HCT116 (cell line): ENCODE measurements around the gene MANBA. TPM values are rescaled to one million over a fixed set of nuclear protein-coding genes. Genes with fewer than 3 reads are reported as not detected.

ENCODE experiments used
- ATAC-seq: fragments of 200-7000 bp; cut with Tn5 transposase; 2 replicates; pipeline ENCODE4 v1.9.1; 2020; ENCODE audit warnings: mild to moderate bottlenecking, moderate library complexity
- BruUV-seq: library from RNA; stranded (reverse); fragments of 400-500 nt; replicated peaks from 2 replicates; lab custom pipeline; 2021; lab: Mats Ljungman, UMichigan
- CTCF ChIA-PET: fragments of 300-600 bp; sonication (Branson Sonifier 250); formaldehyde crosslinking; loops from one replicate; lab custom pipeline; 2021; ENCODE audit warnings: antibody characterized with exemption; lab: Charles Lee
- POLR2A ChIA-PET: fragments of 300-600, 350-600 bp; sonication (Branson Sonifier 250); formaldehyde crosslinking; loops from one replicate; lab custom pipeline; 2021; ENCODE audit warnings: antibody characterized with exemption; lab: Charles Lee
- RAD21 ChIA-PET, 2 experiments: fragments of 300-600 bp; sonication (Branson Sonifier 250); formaldehyde crosslinking; loops; one replicate each; lab custom pipeline; 2023; ENCODE audit warnings: low total read pairs in 2 of 2; ENCODE audit not compliant: uncharacterized antibody in 2 of 2, unreplicated experiment in 2 of 2, low non-redundant PET in 1 of 2; lab: Charles Lee
- DNase-seq: peaks from one replicate; pipeline ENCODE4 v3.0.0-alpha.2; 2010; ENCODE audit warnings: low read depth, low spot score
- H2AFZ ChIP-seq: fragments of 200-600 bp; shearing (Covaris generic), sonication (generic); 2 replicates; pipeline ENCODE4 v1.6.1; 2017; ENCODE audit warnings: low read depth, mixed run types, mixed read lengths, antibody characterized with exemption, low read length; ENCODE audit not compliant: poor library complexity, severe bottlenecking
- H3K27ac ChIP-seq: 2 replicates; pipeline ENCODE4 v1.5.1; 2012; ENCODE audit warnings: low read depth, low read length
- H3K27me3 ChIP-seq: fragments of 200-600 bp; sonication (generic); 2 replicates; pipeline ENCODE4 v1.6.1; 2016; ENCODE audit warnings: mixed run types, low read length, mixed read lengths; ENCODE audit not compliant: insufficient read depth
- H3K36me3 ChIP-seq, 2 experiments: fragments of 200-500 bp in 1 of 2; fragments of 200-600 bp in 1 of 2; sonication (Bioruptor generic) in 1 of 2; sonication (generic) in 1 of 2; 2 replicates each; pipeline versions ENCODE4 v1.5.1 to v1.6.1; 2014 to 2016; ENCODE audit warnings: low read length in 2 of 2, inconsistent platforms in 1 of 2, mixed read lengths in 1 of 2, mixed run types in 1 of 2; ENCODE audit not compliant: insufficient read depth in 2 of 2, control insufficient read depth in 1 of 2
- H3K4me1 ChIP-seq, 2 experiments: fragments of 200-600 bp in 1 of 2; sonication (generic) in 1 of 2; 2 replicates each; pipeline versions ENCODE4 v1.5.1 to v1.6.1; 2012 to 2017; ENCODE audit warnings: low read length in 2 of 2, inconsistent platforms in 1 of 2, mild to moderate bottlenecking in 1 of 2, mixed read lengths in 1 of 2, mixed run types in 1 of 2, moderate library complexity in 1 of 2; ENCODE audit not compliant: insufficient read depth in 2 of 2, control insufficient read depth in 1 of 2
- H3K4me2 ChIP-seq: fragments of 200-600 bp; sonication (generic); 2 replicates; pipeline ENCODE4 v1.6.1; 2017; ENCODE audit warnings: mixed run types, low read length, mixed read lengths
- H3K4me3 ChIP-seq, 2 experiments: fragments of 200-600 bp in 1 of 2; sonication (generic) in 1 of 2; replicated peaks in 1 of 2; 2 replicates each; pipeline ENCODE4 v1.5.1; 2011 to 2016; ENCODE audit warnings: low read length in 2 of 2, control low read depth in 1 of 2, low read depth in 1 of 2, mild to moderate bottlenecking in 1 of 2, mixed read lengths in 1 of 2, mixed run types in 1 of 2
- H3K79me2 ChIP-seq: fragments of 200-600 bp; sonication (generic); 2 replicates; pipeline ENCODE4 v1.6.1; 2017; ENCODE audit warnings: mild to moderate bottlenecking, mixed run types, low read length, moderate library complexity, mixed read lengths; ENCODE audit not compliant: insufficient read depth
- H3K9ac ChIP-seq: fragments of 200-600 bp; sonication (generic); 2 replicates; pipeline ENCODE4 v1.6.1; 2016; ENCODE audit warnings: low read length, mixed read lengths
- H3K9me2 ChIP-seq: fragments of 200-600 bp; sonication (generic), shearing (Covaris generic); 2 replicates; pipeline ENCODE4 v1.6.1; 2017; ENCODE audit warnings: mixed run types, mild to moderate bottlenecking, moderate library complexity; ENCODE audit not compliant: insufficient read depth
- H3K9me3 ChIP-seq, 2 experiments: fragments of 200-500 bp in 1 of 2; fragments of 200-600 bp in 1 of 2; sonication (Bioruptor generic) in 1 of 2; sonication (generic) in 1 of 2; 2 replicates each; pipeline ENCODE4 v1.6.1; 2014 to 2017; ENCODE audit warnings: low read length in 2 of 2, mixed read lengths in 2 of 2, inconsistent platforms in 1 of 2, low read depth in 1 of 2, mild to moderate bottlenecking in 1 of 2, mixed run types in 1 of 2, moderate library complexity in 1 of 2; ENCODE audit not compliant: control insufficient read depth in 1 of 2, insufficient read depth in 1 of 2
- H4K20me1 ChIP-seq: fragments of 200-600 bp; sonication (generic), shearing (Covaris generic); 2 replicates; pipeline ENCODE4 v1.6.1; 2017; ENCODE audit warnings: mixed run types, mild to moderate bottlenecking, moderate library complexity; ENCODE audit not compliant: insufficient read depth
- CEBPB ChIP-seq: IDR thresholded peaks from 2 replicates; pipeline ENCODE4 v1.6.1; 2012; ENCODE audit warnings: low read depth
- CTCF ChIP-seq, 3 experiments: fragments of 200-600 bp in 1 of 3; sonication (generic) in 1 of 3; IDR thresholded peaks in 2 of 3; conservative IDR thresholded peaks in 1 of 3; 2 replicates each; pipeline ENCODE4 v1.5.1; 2012 to 2017; ENCODE audit warnings: low read depth in 2 of 3, low read length in 2 of 3, antibody characterized with exemption in 1 of 3, borderline replicate concordance in 1 of 3, control low read depth in 1 of 3, mild to moderate bottlenecking in 1 of 3, mixed read lengths in 1 of 3, mixed run types in 1 of 3, moderate library complexity in 1 of 3; ENCODE audit not compliant: insufficient read depth in 1 of 3
- EZH2 ChIP-seq: fragments of 200-600 bp; sonication (generic); IDR thresholded peaks from 2 replicates; pipeline ENCODE4 v1.6.1; 2017; ENCODE audit warnings: antibody characterized with exemption, mixed run types
- POLR2A ChIP-seq: IDR thresholded peaks from 2 replicates; pipeline ENCODE4 v1.7.0; 2011; ENCODE audit warnings: borderline replicate concordance; ENCODE audit not compliant: insufficient read depth, insufficient read length; ENCODE audit errors: extremely low read depth
- SRF ChIP-seq: IDR thresholded peaks from 2 replicates; pipeline ENCODE4 v1.6.1; 2012; ENCODE audit warnings: low read depth
- TCF7L2 ChIP-seq: IDR thresholded peaks from 2 replicates; pipeline ENCODE4 v1.7.0; 2011; ENCODE audit warnings: borderline replicate concordance, inconsistent platforms; ENCODE audit not compliant: insufficient read depth, insufficient read length; ENCODE audit errors: extremely low read depth
- ZBTB33 ChIP-seq: IDR thresholded peaks from 2 replicates; pipeline ENCODE4 v1.6.1; 2011; ENCODE audit warnings: mild to moderate bottlenecking, low read length, moderate library complexity; ENCODE audit not compliant: insufficient replicate concordance; ENCODE audit errors: extremely low read depth
- ZFX ChIP-seq: fragments of 450-650 bp; IDR thresholded peaks from 2 replicates; pipeline ENCODE4 v1.6.1; 2017
- intact Hi-C: fragments of 100-400 bp; cut with micrococcal nuclease; formaldehyde crosslinking; loops from 2 replicates; pipeline ENCODE4 v1.10.0; 2022
- total RNA-seq: library from RNA; stranded (reverse); gene quantifications from one replicate; pipeline ENCODE4 v1.2.1, GENCODE V29; 2021; ENCODE audit not compliant: unreplicated experiment

The MANBA gene
- total RNA-seq, 1 experiment from 2014 or later, result 21.3 TPM

- RAD21 ChIA-PET, result no interaction called here
- POLR2A ChIA-PET, result no interaction called here
- DNase-seq, result no peak
- BruUV-seq, result no TSS peak
- Histone ChIP-seq H3K4me3 (no peak overlapping the region), H2AFZ (no peak overlapping the region), H3K9ac (no peak overlapping the region), H4K20me1 (no peaks in the 10 kb centered on the region), H3K27ac (no peak overlapping the region), H3K4me2 (no peak overlapping the region), H3K36me3 (no peaks in the 10 kb centered on the region), H3K79me2 (no peaks in the 10 kb centered on the region), H3K9me3 (no peaks in the 10 kb centered on the region), H3K27me3 (no peaks in the 10 kb centered on the region), H3K4me1 (no peaks in the 10 kb centered on the region), H3K9me2 (no peaks in the 10 kb centered on the region)
- intact Hi-C loops, result no loop called here
- no peak for TF ChIP-seq CEBPB
- no peak for TF ChIP-seq POLR2A
- TF ChIP-seq EZH2, result no peak
- TF ChIP-seq CTCF (IDR thresholded peaks at IDR 0.05 in 2 of 3, conservative IDR thresholded peaks at IDR 0.05 in 1 of 3; ENCODE audit: borderline replicate concordance in 1 of 3, insufficient read depth in 1 of 3, low read depth in 2 of 3, low read length in 2 of 3), result no peak
- TF ChIP-seq TCF7L2, result no peak
- no peak for TF ChIP-seq ZFX
- TF ChIP-seq SRF, result no peak
- no peak for TF ChIP-seq ZBTB33
- CTCF ChIA-PET, result no interaction called here
- ATAC-seq, result no peak
These were observed 64.0 kb downstream of the MANBA start for GRCh38 chr4:102696758-102697157.
